Fibroblast of peridontal ligament (primary cell): ENCODE data around the gene ATP11A.
A peak's percentile ranks its signal among the peaks of the same experiment; 100 is the strongest.

Experiments used
- DNase-seq: peaks from one replicate; pipeline ENCODE4 v3.0.0-alpha.2; 2010; ENCODE audit errors: extremely low read depth

ATP11A gene

DNA sequence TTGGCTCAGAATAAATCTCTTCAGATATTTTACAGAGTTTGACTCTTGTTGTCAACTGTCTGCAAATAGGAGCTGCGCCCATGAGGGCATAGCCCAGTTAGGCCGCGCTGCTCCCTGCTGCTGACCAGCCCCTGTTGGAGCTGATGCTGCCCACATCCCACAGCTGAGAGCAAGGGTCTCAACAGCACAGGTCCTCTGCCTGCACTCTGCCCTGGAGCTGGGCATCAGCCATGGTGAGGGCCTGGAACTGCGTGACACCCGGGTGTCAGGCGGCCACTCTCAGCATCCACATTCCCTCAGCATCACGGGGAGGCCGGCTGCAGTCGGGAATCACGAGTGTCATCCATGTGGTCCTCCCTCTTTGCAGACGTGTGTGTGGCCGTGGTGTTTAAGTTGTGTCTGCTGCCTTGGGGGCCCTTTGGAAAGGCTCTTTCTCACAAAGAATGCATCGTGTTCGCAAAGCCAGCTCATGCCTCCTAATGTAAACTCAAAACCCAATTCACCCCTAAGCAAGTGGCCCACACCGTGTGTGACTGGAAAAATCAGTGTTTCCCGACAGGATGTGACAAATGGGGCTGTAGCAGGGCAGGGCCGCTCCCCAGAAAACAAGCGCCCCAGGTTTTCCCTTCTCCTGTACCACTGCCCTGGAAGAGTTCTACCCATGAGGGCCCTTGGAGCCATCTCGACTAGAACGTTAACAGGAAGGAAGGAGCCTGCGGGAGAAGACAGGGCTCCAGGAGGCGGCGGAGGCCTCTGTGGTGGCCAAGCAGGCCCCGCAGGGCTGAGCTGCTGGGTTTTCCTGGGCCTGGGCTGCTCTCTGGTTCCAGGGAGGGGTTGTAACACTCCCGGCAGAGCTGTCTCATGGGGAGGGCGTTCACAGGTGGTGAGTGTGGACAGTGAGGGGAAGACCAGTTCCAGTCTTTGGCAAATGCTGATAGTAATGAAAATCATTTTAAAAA lies 20.3 kb downstream of the ATP11A start:
- DNase-seq, result no peak

GRCh38 chr13:112710855-112711527 lies 21.2 kb downstream of the ATP11A start:
- no peak for DNase-seq

GRCh38 chr13:112711528-112712265 lies 21.9 kb downstream of the ATP11A start:
- DNase-seq, result peak; percentile 96

GRCh38 chr13:112712451-112713207 lies 22.8 kb downstream of the ATP11A start:
- DNase-seq, result no peak

DNA sequence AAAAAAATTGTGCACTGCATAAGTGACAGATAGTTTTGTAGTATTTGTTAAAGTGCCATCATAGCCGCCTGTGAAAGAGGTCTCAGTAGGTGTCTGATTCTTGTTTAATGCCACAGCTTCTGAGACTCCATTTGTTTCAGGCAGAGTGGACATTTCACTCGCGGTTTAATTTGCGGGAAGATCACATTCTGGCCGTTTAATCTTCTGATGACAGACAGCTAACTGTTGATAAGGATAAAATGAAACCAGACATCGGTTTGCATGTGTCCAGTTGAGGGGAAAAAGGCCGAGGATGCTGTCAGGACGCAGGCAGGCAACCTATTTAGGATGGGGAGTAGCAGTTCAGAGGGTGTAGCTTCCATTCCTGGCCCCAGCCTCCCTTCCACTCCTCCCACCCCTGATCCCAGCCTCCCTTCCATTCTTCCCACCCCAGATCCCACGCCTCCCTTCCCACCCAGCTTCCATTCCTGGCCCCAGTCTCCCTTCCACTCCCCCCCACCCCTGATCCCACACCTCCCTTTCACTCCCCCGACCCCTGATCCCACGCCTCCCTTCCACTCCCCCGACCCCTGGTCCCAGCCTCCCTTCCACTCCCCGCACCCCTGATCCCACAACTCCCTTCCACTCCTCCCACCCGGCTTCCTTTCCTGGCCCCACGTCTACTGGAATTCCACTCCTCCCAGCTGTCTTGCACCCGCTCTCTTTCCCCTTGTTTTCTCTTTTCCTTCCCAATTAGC lies 23.8 kb downstream of the ATP11A start:
- no peak for DNase-seq

- DNase-seq, result no peak
Measured at GRCh38 chr13:112714376-112715174, 24.7 kb downstream of the ATP11A start.

- DNase-seq, result no peak
Measured at GRCh38 chr13:112715210-112715609, 25.4 kb downstream of the ATP11A start.

- DNase-seq, result no peak
Measured at GRCh38 chr13:112715715-112716460, 26.1 kb downstream of the ATP11A start.

GRCh38 chr13:112716461-112716820 lies 26.6 kb downstream of the ATP11A start:
- no peak for DNase-seq

- DNase-seq, result no peak
Measured at GRCh38 chr13:112716841-112717520, 27.1 kb downstream of the ATP11A start.

DNA sequence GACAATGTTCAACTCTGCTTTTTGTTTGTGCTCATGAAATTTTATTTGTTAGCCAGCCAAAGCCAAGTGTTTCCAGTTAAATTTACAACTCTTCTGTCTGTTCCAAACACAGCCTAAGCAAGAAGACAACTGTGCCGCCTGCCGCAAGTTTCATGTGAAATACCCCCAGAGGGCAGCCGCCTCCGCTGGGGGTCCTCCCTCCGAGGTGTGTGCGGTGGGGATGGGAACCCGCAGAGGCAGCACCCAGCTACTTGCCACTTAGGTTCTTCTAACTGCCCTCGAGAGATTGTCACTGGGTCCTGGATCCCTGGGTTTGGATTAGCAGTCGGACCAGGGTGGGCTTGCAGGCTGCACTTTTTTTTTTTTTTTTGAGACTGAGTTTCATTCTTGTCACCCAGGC lies 28.5 kb downstream of the ATP11A start:
- no peak for DNase-seq

DNA sequence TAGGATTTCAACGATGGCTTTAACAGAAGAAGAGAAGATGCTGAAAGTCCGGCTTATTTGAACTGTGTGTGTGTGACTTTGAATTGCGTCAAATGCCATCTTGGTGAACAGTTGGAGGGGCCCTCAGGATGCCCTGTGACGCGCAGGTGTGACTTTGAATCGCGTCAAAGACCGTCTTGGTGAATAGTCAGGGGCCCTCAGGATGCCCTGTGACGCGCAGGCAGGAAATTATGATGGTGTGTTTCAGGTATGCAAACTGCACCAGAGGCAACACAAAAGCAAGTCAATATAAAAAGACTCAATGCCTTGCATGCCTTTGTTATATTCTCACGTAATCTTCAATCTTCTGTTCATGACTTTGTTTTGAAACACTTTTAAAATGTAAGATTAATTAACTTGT lies 29.2 kb downstream of the ATP11A start:
- DNase-seq, result no peak

GRCh38 chr13:112719556-112719955 lies 29.7 kb downstream of the ATP11A start:
- DNase-seq, result no peak

DNA sequence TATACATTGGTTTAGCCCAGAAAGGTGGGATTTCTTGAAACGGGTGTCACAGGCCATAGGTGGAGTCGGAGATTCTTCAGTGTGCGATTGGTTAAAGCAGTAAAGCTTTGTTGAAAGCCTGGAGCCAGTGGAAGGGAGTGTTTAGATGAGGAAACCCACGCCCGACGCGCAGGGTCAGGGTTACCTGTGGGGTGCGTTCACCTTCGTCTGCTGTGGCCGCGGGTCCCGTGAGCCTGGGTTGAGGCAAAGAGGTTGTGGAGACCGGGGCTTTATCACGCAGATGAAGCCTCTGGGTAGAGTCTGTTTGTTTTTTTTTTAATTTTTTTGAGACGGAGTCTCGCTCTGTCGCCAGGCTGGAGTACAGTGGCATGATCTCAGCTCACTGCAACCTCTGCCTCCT lies 30.4 kb downstream of the ATP11A start:
- no peak for DNase-seq

GRCh38 chr13:112720814-112721197 lies 31.0 kb downstream of the ATP11A start:
- no peak for DNase-seq

GRCh38 chr13:112721198-112722104 lies 31.6 kb downstream of the ATP11A start:
- no peak for DNase-seq

GRCh38 chr13:112722433-112723263 lies 32.8 kb downstream of the ATP11A start:
- DNase-seq, result peak; percentile 38
